Left cardiac atrium (tissue), 4 donors: Measurements from ENCODE around the gene SLC35G6. TPM values are rescaled to one million over a fixed set of nuclear protein-coding genes. Genes with fewer than 3 reads are reported as not detected.
"Not testable (repeated sequence)": the region's sequence is repeated elsewhere in the genome, so short reads cannot be mapped to it uniquely, and the experiment has no call there.

ENCODE experiments used
- ATAC-seq, 2 donors: fragments of 200-7000 bp; cut with Tn5 transposase; one replicate each; pipeline ENCODE4 v1.9.1; 2020; ENCODE audit warnings: mild to moderate bottlenecking in 2 of 2, moderate library complexity in 2 of 2
- DNase-seq: peaks from one replicate; pipeline ENCODE4 v3.0.0-alpha.2; 2020
- intact Hi-C, 2 donors: fragments of 100-400 bp; cut with DNase I; formaldehyde crosslinking; loops; one replicate each; pipeline versions ENCODE4 v1.14.1 to v1.15.1; 2022 to 2023
- total RNA-seq, 2 donors: library from RNA; stranded (reverse); fragmentation: NEBNext Ultra II Directional; extraction: Animal tissue kit (Norgen Biotek cat#: 25700); gene quantifications; one replicate each; pipeline ENCODE4 v1.2.1, GENCODE V29; 2021
- donor health status: DM: no; HTN: yes; CAD: no.
- donor health status: DM: no; HTN: yes; CAD: no; lungs with severe emphysema.
- donor health status: DM: yes; HTN: yes; CAD: no.
- donor health status: Dilated cardiomyopathy.

The SLC35G6 gene
- total RNA-seq, 2 donors from 2014 or later, result not detected

- DNase-seq, intact Hi-C loops: not testable (repeated sequence)
These were observed 6.5 kb upstream of the SLC35G6 start for GRCh38 chr17:7474767-7475166.

GRCh38 chr17:7475764-7476422, 5.4 kb upstream of the SLC35G6 start:
- ATAC-seq (peak; percentile 19 to 37), DNase-seq (peak; percentile 73)
- intact Hi-C loops, result no loop called here

More at GRCh38 chr17:7474767-7475166, 6.5 kb upstream of the SLC35G6 start:
- ATAC-seq, result not testable (repeated sequence)

- intact Hi-C loops, result no loop called here
- peak in 1 of 2 donors; percentile 17 for ATAC-seq
- DNase-seq, result no peak
These were observed 4.8 kb upstream of the SLC35G6 start for GRCh38 chr17:7476494-7476893.

GRCh38 chr17:7476951-7477350, 4.3 kb upstream of the SLC35G6 start:
- intact Hi-C loops, result no loop called here

GRCh38 chr17:7477392-7478275, 3.6 kb upstream of the SLC35G6 start:
- peak; percentile 59 for DNase-seq
- peak; percentile 11 to 45 for ATAC-seq
- intact Hi-C loops, result no loop called here

More at GRCh38 chr17:7476951-7477350, 4.3 kb upstream of the SLC35G6 start:
- ATAC-seq, result no peak
- DNase-seq, result no peak

GRCh38 chr17:7478276-7479212, 2.7 kb upstream of the SLC35G6 start:
- peak; percentile 58 for DNase-seq
- intact Hi-C loops, result no loop called here
- peak; percentile 26 to 43 for ATAC-seq

- ATAC-seq (peak; percentile 9 to 29), DNase-seq (peak; percentile 66)
- intact Hi-C loops, result no loop called here
These were observed 1.8 kb upstream of the SLC35G6 start, which contains the start of gene ZBTB4 for GRCh38 chr17:7479213-7480088. TSS of gene ZBTB4 (minus strand) at chr17:7479631. CDS start at chr17:7466801, 12,830 bp downstream.

- intact Hi-C loops, result no loop called here
- no peak for DNase-seq
- ATAC-seq, result no peak
These were observed 1.2 kb upstream of the SLC35G6 start for GRCh38 chr17:7480089-7480384.

- DNase-seq, ATAC-seq, intact Hi-C loops: not testable (repeated sequence)
These were observed 846 bp downstream of the SLC35G6 start for GRCh38 chr17:7481842-7482741.

- intact Hi-C loops, DNase-seq, ATAC-seq: not testable (repeated sequence)
These were observed 1.5 kb downstream of the SLC35G6 start for GRCh38 chr17:7482742-7483088.

GRCh38 chr17:7483255-7484066, 2.2 kb downstream of the SLC35G6 start:
- intact Hi-C loops, result loop anchor here in 1 of 2 donors (2.0 kb wide), 1 partner anchor 43 kb away; no protein-coding TSS in a partner anchor
- ATAC-seq, result peak; percentile 70 to 78
- peak; percentile 96 for DNase-seq

- intact Hi-C loops, result loop anchor here in 1 of 2 donors (2.0 kb wide), 1 partner anchor 43 kb away; no protein-coding TSS in a partner anchor
- peak; percentile 99 for DNase-seq
- peak; percentile 83 to 90 for ATAC-seq
These were observed 3.0 kb downstream of the SLC35G6 start, which contains the start of gene POLR2A for GRCh38 chr17:7484067-7484918. TSS of gene POLR2A (plus strand) at chr17:7484366.

- no peak for ATAC-seq
- no peak for DNase-seq
- intact Hi-C loops, result loop anchor here (2.0 to 5.0 kb wide), 2 partner anchors 44 to 48 kb away; partner anchors contain the start of genes FGF11 (in 1 of the 2) and TMEM102 (in 1 of the 2)
These were observed 3.7 kb downstream of the SLC35G6 start for GRCh38 chr17:7484919-7485377.

- DNase-seq (no peak), ATAC-seq (no peak)
- intact Hi-C loops, result loop anchor here in 1 of 2 donors (5.0 kb wide), 1 partner anchor 49 kb away; the partner anchor contains the start of genes FGF11 and TMEM102
These were observed 4.9 kb downstream of the SLC35G6 start for GRCh38 chr17:7486181-7486580.

GRCh38 chr17:7490144-7490543, 8.9 kb downstream of the SLC35G6 start:
- intact Hi-C loops, result loop anchor here in 1 of 2 donors (10.0 kb wide), 1 partner anchor 55 kb away; the partner anchor contains the start of gene TNFSF12
- DNase-seq, result no peak

More at GRCh38 chr17:7490144-7490543, 8.9 kb downstream of the SLC35G6 start:
- no peak for ATAC-seq
